Trophoblast cell (in vitro differentiated cells and primary cell): ENCODE data around the gene NXPE4.
"Not testable (repeated sequence)": the region's sequence is repeated elsewhere in the genome, so short reads cannot be mapped to it uniquely, and the experiment has no call there.

ENCODE experiments used
- DNase-seq, 2 donors: peaks; one replicate each; pipeline ENCODE4 v3.0.0-alpha.2; 2016
- H2AFZ ChIP-seq: 2 replicates; pipeline ENCODE4 v1.6.1; 2013; ENCODE audit warnings: low read length, moderate library complexity, mild to moderate bottlenecking; ENCODE audit not compliant: insufficient read depth, poor library complexity
- H2AK5ac ChIP-seq: 2 replicates; pipeline ENCODE4 v1.6.1; 2013; ENCODE audit warnings: mild to moderate bottlenecking, low read length
- H2BK120ac ChIP-seq: 2 replicates; pipeline ENCODE4 v1.6.1; 2013; ENCODE audit warnings: low read length, mild to moderate bottlenecking, moderate library complexity; ENCODE audit not compliant: insufficient read depth, poor library complexity
- H2BK12ac ChIP-seq: 2 replicates; pipeline ENCODE4 v1.6.1; 2013; ENCODE audit warnings: mild to moderate bottlenecking, low read length, moderate library complexity
- H2BK5ac ChIP-seq: 2 replicates; pipeline ENCODE4 v1.6.1; 2013; ENCODE audit warnings: low read length, low read depth, moderate library complexity, mild to moderate bottlenecking; ENCODE audit not compliant: poor library complexity
- H3K14ac ChIP-seq: 2 replicates; pipeline ENCODE4 v1.6.1; 2013; ENCODE audit warnings: mild to moderate bottlenecking, low read length
- H3K18ac ChIP-seq: 2 replicates; pipeline ENCODE4 v1.6.1; 2013; ENCODE audit warnings: mild to moderate bottlenecking, low read length
- H3K23ac ChIP-seq: 2 replicates; pipeline ENCODE4 v1.6.1; 2013; ENCODE audit warnings: low read length
- H3K27ac ChIP-seq: 2 replicates; pipeline ENCODE4 v1.5.1; 2013; ENCODE audit warnings: low read depth, mild to moderate bottlenecking, inconsistent platforms, low read length, moderate library complexity
- H3K27me3 ChIP-seq: 2 replicates; pipeline ENCODE4 v1.6.1; 2013; ENCODE audit warnings: inconsistent platforms, mild to moderate bottlenecking, low read length, moderate library complexity; ENCODE audit not compliant: insufficient read depth
- H3K36me3 ChIP-seq, 2 experiments: 1 replicate in 1 of 2; 2 replicates in 1 of 2; pipeline ENCODE4 v1.6.1; 2013; ENCODE audit warnings: low read length in 2 of 2, mild to moderate bottlenecking in 2 of 2, moderate library complexity in 1 of 2; ENCODE audit not compliant: insufficient read depth in 2 of 2, control insufficient read depth in 1 of 2
- H3K4ac ChIP-seq: 2 replicates; pipeline ENCODE4 v1.6.1; 2013; ENCODE audit warnings: low read depth, mild to moderate bottlenecking, low read length, moderate library complexity
- H3K4me1 ChIP-seq, 2 experiments: 1 replicate in 1 of 2; 2 replicates in 1 of 2; pipeline ENCODE4 v1.6.1; 2013; ENCODE audit warnings: low read length in 2 of 2, mild to moderate bottlenecking in 2 of 2, moderate library complexity in 1 of 2; ENCODE audit not compliant: insufficient read depth in 2 of 2, control insufficient read depth in 1 of 2
- H3K4me2 ChIP-seq: 2 replicates; pipeline ENCODE4 v1.6.1; 2013; ENCODE audit warnings: inconsistent platforms, mild to moderate bottlenecking, low read length, moderate library complexity
- H3K4me3 ChIP-seq: 2 replicates; pipeline ENCODE4 v1.5.1; 2013; ENCODE audit warnings: mild to moderate bottlenecking, low read depth, low read length, inconsistent platforms
- H3K79me1 ChIP-seq: one replicate; pipeline ENCODE4 v1.6.1; 2013; ENCODE audit warnings: low read length
- H3K79me2 ChIP-seq: 2 replicates; pipeline ENCODE4 v1.6.1; 2013; ENCODE audit warnings: low read length, mild to moderate bottlenecking; ENCODE audit not compliant: control insufficient read depth, insufficient read depth, poor library complexity
- H3K9ac ChIP-seq: 2 replicates; pipeline ENCODE4 v1.6.1; 2013; ENCODE audit warnings: mild to moderate bottlenecking, low read length
- H3K9me3 ChIP-seq: 2 replicates; pipeline ENCODE4 v1.6.1; 2013; ENCODE audit warnings: low read depth, mild to moderate bottlenecking, control low read depth, inconsistent platforms, low read length; ENCODE audit not compliant: insufficient read depth
- H4K12ac ChIP-seq: 2 replicates; pipeline ENCODE4 v1.6.1; 2013; ENCODE audit warnings: low read depth, mild to moderate bottlenecking, low read length, moderate library complexity
- H4K8ac ChIP-seq: 2 replicates; pipeline ENCODE4 v1.6.1; 2013; ENCODE audit warnings: low read depth, mild to moderate bottlenecking, low read length, moderate library complexity
- H4K91ac ChIP-seq: one replicate; pipeline ENCODE4 v1.6.1; 2013; ENCODE audit warnings: low read depth, mild to moderate bottlenecking, low read length, moderate library complexity
- WGBS: extraction: QIAGEN DNeasy Blood & Tissue Kit; methylation state at CpG from one replicate; pipeline ENCODE4 v1.1.7; 2013; ENCODE audit warnings: missing lambda C conversion rate; ENCODE audit not compliant: insufficient read length, insufficient coverage; ENCODE audit errors: extremely low coverage; 5-methylcytosine and 5-hydroxymethylcytosine counted together

The NXPE4 gene

GRCh38 chr11:114612686-114613085, 17.1 kb upstream of the NXPE4 start:
- DNase-seq = no peak
- no peaks in the 10 kb centered on the region for H3K79me2 ChIP-seq
- no peaks in the 10 kb centered on the region for H3K36me3 ChIP-seq
- no peak overlapping the region for H3K4me2 ChIP-seq
- peaks cover 2% of the 10 kb centered on the region for H3K9me3 ChIP-seq
- no CpG with 5 or more reads among the region's 9 CpGs for WGBS
- no peak overlapping the region for H2BK12ac ChIP-seq
- H3K4me1 ChIP-seq = no peaks in the 10 kb centered on the region
- H3K9ac ChIP-seq = no peak overlapping the region
- no peak overlapping the region for H2BK5ac ChIP-seq
- no peak overlapping the region for H3K18ac ChIP-seq
- H3K79me1 ChIP-seq = no peaks in the 10 kb centered on the region
- no peak overlapping the region for H3K4me3 ChIP-seq
- no peak overlapping the region for H3K4ac ChIP-seq
- H3K23ac ChIP-seq = no peak overlapping the region
- H3K27ac ChIP-seq = no peak overlapping the region
- H3K27me3 ChIP-seq = no peaks in the 10 kb centered on the region
- H4K91ac ChIP-seq = no peak overlapping the region
- H4K12ac ChIP-seq = no peak overlapping the region
- H4K8ac ChIP-seq = no peak overlapping the region
- H2BK120ac ChIP-seq = no peak overlapping the region
- no peak overlapping the region for H3K14ac ChIP-seq
- H2AFZ ChIP-seq = no peak overlapping the region
- no peak overlapping the region for H2AK5ac ChIP-seq

- H3K4me1 ChIP-seq, H3K9ac ChIP-seq, DNase-seq, H4K91ac ChIP-seq, H3K18ac ChIP-seq, H3K36me3 ChIP-seq, H3K27ac ChIP-seq, H2BK120ac ChIP-seq, H4K12ac ChIP-seq, H3K4me3 ChIP-seq, H3K79me1 ChIP-seq, H3K27me3 ChIP-seq, H3K23ac ChIP-seq, H3K4ac ChIP-seq, H3K79me2 ChIP-seq, H4K8ac ChIP-seq, H3K9me3 ChIP-seq, H2AK5ac ChIP-seq, H2AFZ ChIP-seq, H2BK5ac ChIP-seq, H2BK12ac ChIP-seq, H3K4me2 ChIP-seq, H3K14ac ChIP-seq: not testable (repeated sequence)
- WGBS = no CpG with 5 or more reads among the region's 9 CpGs
These were observed 16.6 kb upstream of the NXPE4 start for GRCh38 chr11:114612199-114612598.

- Histone ChIP-seq H3K79me2 (no peaks in the 10 kb centered on the region), H3K79me1 (no peaks in the 10 kb centered on the region), H3K27me3 (no peaks in the 10 kb centered on the region), H3K9me3 (peaks cover 2% of the 10 kb centered on the region), H2BK120ac (no peak overlapping the region), H3K14ac (no peak overlapping the region), H4K12ac (no peak overlapping the region), H4K91ac (no peak overlapping the region), H4K8ac (no peak overlapping the region), H3K23ac (no peak overlapping the region), H3K27ac (no peak overlapping the region), H2AK5ac (no peak overlapping the region), H3K18ac (no peak overlapping the region), H3K9ac (no peak overlapping the region), H2AFZ (no peak overlapping the region), H3K36me3 (no peaks in the 10 kb centered on the region), H3K4ac (no peak overlapping the region), H3K4me1 (no peaks in the 10 kb centered on the region), H3K4me3 (no peak overlapping the region), H3K4me2 (no peak overlapping the region), H2BK12ac (no peak overlapping the region), H2BK5ac (no peak overlapping the region)
- DNase-seq = no peak
- no CpG with 5 or more reads among the region's 18 CpGs for WGBS
These were observed 15.7 kb upstream of the NXPE4 start for GRCh38 chr11:114610984-114611944.

GRCh38 chr11:114610550-114610949, 15.0 kb upstream of the NXPE4 start:
- no CpG with 5 or more reads among the region's 10 CpGs for WGBS
- H3K4me3 ChIP-seq = no peak overlapping the region
- no peak for DNase-seq

More at GRCh38 chr11:114610550-114610949, 15.0 kb upstream of the NXPE4 start:
- Histone ChIP-seq H2AFZ (no peak overlapping the region), H3K4ac (no peak overlapping the region), H3K79me1 (no peaks in the 10 kb centered on the region), H4K91ac (no peak overlapping the region), H3K4me1 (no peaks in the 10 kb centered on the region), H3K79me2 (no peaks in the 10 kb centered on the region), H3K36me3 (no peaks in the 10 kb centered on the region), H2BK120ac (no peak overlapping the region), H2BK12ac (no peak overlapping the region), H2AK5ac (no peak overlapping the region), H3K9ac (no peak overlapping the region), H3K27ac (no peak overlapping the region), H4K12ac (no peak overlapping the region), H3K18ac (no peak overlapping the region), H3K4me2 (no peak overlapping the region), H3K27me3 (no peaks in the 10 kb centered on the region), H3K9me3 (peaks cover 2% of the 10 kb centered on the region), H2BK5ac (no peak overlapping the region), H3K23ac (no peak overlapping the region), H3K14ac (no peak overlapping the region), H4K8ac (no peak overlapping the region)
